AG04449 (cell line): ENCODE data around the gene UTS2B.

Experiments
- CTCF ChIA-PET: fragments of 350-600 bp; formaldehyde crosslinking; extraction: SDS; loops from one replicate; lab custom pipeline; 2021; ENCODE audit warnings: antibody characterized with exemption; lab: Yijun Ruan, JAX
- POLR2A ChIA-PET: fragments of 400-600, 350-600 bp; formaldehyde crosslinking; extraction: SDS; loops from one replicate; lab custom pipeline; 2020; ENCODE audit warnings: antibody characterized with exemption, inconsistent platforms; lab: Yijun Ruan, JAX
- DNase-seq: peaks from one replicate; pipeline ENCODE4 v3.0.0-alpha.2; 2010; ENCODE audit warnings: low read depth, low spot score
- H3K4me3 ChIP-seq: 2 replicates; pipeline ENCODE4 v1.5.1; 2011; ENCODE audit warnings: low read depth, mild to moderate bottlenecking, control low read depth, low read length
- CTCF ChIP-seq: IDR thresholded peaks from one replicate; pipeline ENCODE4 v1.5.1; 2011; ENCODE audit warnings: mild to moderate bottlenecking, moderate library complexity, low read length, control low read depth, inconsistent platforms; ENCODE audit not compliant: insufficient read depth; ENCODE audit errors: missing control alignments

The UTS2B gene

GRCh38 chr3:191235331-191236314 is 94.7 kb downstream of the UTS2B start:
- POLR2A ChIA-PET, result interaction anchor here (0.6 kb wide), 1 partner anchor 178 kb away, joined by 3 read pairs; no protein-coding TSS in a partner anchor
- no peak for DNase-seq
- CTCF ChIA-PET, result interaction anchor here (0.9 to 1.5 kb wide), 2 partner anchors 9 to 148 kb away, joined by 3 to 8 read pairs; no protein-coding TSS in a partner anchor

DNA sequence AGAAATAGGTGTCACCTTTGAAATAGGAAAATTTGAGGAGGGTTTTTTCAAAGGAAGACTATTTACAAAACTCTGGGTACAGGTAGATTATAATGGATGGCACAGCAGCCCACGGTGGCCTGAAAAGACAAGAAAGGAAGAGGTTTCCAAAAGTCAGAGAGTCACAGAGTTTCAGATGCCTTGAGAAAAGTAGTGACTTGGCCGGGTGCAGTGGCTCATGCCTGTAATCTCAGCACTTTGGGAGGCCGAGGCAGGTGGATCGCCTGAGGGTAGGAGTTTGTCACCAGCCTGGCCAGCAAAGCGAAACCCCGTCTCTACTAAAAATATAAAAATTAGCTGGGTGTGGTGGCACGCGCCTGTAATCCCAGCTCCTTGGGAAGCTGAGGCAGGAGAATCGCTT is 96.1 kb downstream of the UTS2B start:
- no peak for DNase-seq
- no peak for TF ChIP-seq CTCF
- no peak overlapping the region for H3K4me3 ChIP-seq
- ChIA-PET CTCF (interaction anchor here (1.5 kb wide), 1 partner anchor 10 kb away, joined by 8 read pairs; no protein-coding TSS in a partner anchor), POLR2A (no interaction called here)

More at GRCh38 chr3:191235331-191236314, 94.7 kb downstream of the UTS2B start:
- TF ChIP-seq CTCF, result no peak
- no peak overlapping the region for H3K4me3 ChIP-seq

GRCh38 chr3:191227541-191227940 is 102.8 kb downstream of the UTS2B start:
- ChIA-PET CTCF (no interaction called here), POLR2A (no interaction called here)
- no peak for TF ChIP-seq CTCF
- H3K4me3 ChIP-seq, result no peak overlapping the region
- DNase-seq, result no peak

- POLR2A ChIA-PET, result no interaction called here
- TF ChIP-seq CTCF, result no peak
- DNase-seq, result no peak
- CTCF ChIA-PET, result no interaction called here
- H3K4me3 ChIP-seq, result no peak overlapping the region
Measured at GRCh38 chr3:191221638-191222037, 108.7 kb downstream of the UTS2B start.

GRCh38 chr3:191220908-191221307 is 109.4 kb downstream of the UTS2B start:
- POLR2A ChIA-PET, result interaction anchor here (0.6 kb wide), 1 partner anchor 108 kb away, joined by 3 read pairs; the partner anchor contains the start of gene CCDC50
- CTCF ChIA-PET, result no interaction called here
- TF ChIP-seq CTCF, result no peak

DNA sequence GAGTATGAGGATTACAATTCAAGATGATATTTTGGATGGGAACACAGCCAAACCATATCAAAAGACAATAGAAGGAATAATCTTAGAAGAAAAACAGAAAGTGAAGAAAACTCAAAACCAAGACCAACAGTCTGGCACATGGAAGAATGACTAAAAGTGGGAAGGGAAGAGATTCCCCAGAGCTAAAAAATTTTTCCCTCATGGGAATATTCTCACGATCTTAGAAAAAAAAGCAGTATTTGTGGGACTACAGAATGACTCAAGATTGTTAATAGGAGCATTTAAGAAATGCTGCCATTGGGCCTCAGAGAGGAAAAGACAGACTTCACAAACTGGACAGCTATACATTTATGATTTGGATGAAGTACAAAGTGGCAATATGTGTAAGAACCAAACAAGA is 113.0 kb downstream of the UTS2B start:
- TF ChIP-seq CTCF, result no peak
- no peak overlapping the region for H3K4me3 ChIP-seq
- ChIA-PET POLR2A (no interaction called here), CTCF (no interaction called here)
- no peak for DNase-seq

More at GRCh38 chr3:191220908-191221307, 109.4 kb downstream of the UTS2B start:
- DNase-seq, result no peak
- no peak overlapping the region for H3K4me3 ChIP-seq
